GM23338 (cell line): ENCODE data around the gene BRI3.

Source experiments
- CREB1 ChIP-seq: fragments of 250-450 bp; sonication (Bioruptor Pico); IDR thresholded peaks from 2 replicates; pipeline ENCODE4 v1.5.0; 2020; ENCODE audit warnings: low read depth, mild to moderate bottlenecking, moderate library complexity
- CTCF ChIP-seq, 2 experiments: fragments of 200-600 bp in 1 of 2; sonication (generic) in 1 of 2; conservative IDR thresholded peaks; 2 replicates each; pipeline versions ENCODE4 v1.5.1 to v1.6.1; 2016 to 2017; ENCODE audit warnings: antibody characterized with exemption in 2 of 2, low read depth in 2 of 2, mild to moderate bottlenecking in 2 of 2, moderate library complexity in 1 of 2
- EZH2 ChIP-seq: fragments of 200-600 bp; sonication (generic); IDR thresholded peaks from one replicate; pipeline ENCODE4 v1.8.0; 2017; ENCODE audit warnings: antibody characterized with exemption, mild to moderate bottlenecking, low read depth; ENCODE audit not compliant: unreplicated experiment
- EZH2phosphoT487 ChIP-seq: fragments of 200-600 bp; sonication (generic); IDR thresholded peaks from one replicate; pipeline ENCODE4 v1.8.1; 2018; ENCODE audit warnings: antibody characterized with exemption; ENCODE audit not compliant: unreplicated experiment
- JUNB ChIP-seq: IDR thresholded peaks from one replicate; pipeline ENCODE4 v1.6.1; 2016; ENCODE audit warnings: antibody characterized with exemption; ENCODE audit not compliant: unreplicated experiment
- NANOG ChIP-seq: IDR thresholded peaks from 2 replicates; pipeline ENCODE4 v1.6.1; 2016; ENCODE audit warnings: antibody characterized with exemption, borderline replicate concordance
- POLR2AphosphoS5 ChIP-seq: IDR thresholded peaks from 2 replicates; pipeline ENCODE4 v1.6.1; 2016; ENCODE audit warnings: antibody characterized with exemption, low read depth
- ZNF114 ChIP-seq: fragments of 250-450 bp; sonication (Bioruptor Pico); IDR thresholded peaks from 2 replicates; pipeline ENCODE4 v1.5.0; 2020; ENCODE audit warnings: mild to moderate bottlenecking, moderate library complexity
- ZNF331 ChIP-seq: fragments of 250-450 bp; sonication (Bioruptor Pico); IDR thresholded peaks from 2 replicates; pipeline ENCODE4 v1.5.0; 2020; ENCODE audit warnings: low read depth, mild to moderate bottlenecking, moderate library complexity
- TF ChIP-seq, protein P1 (sequence below): IDR thresholded peaks from one replicate; pipeline ENCODE4 v1.6.1; 2018; ENCODE audit warnings: antibody characterized with exemption; ENCODE audit not compliant: unreplicated experiment
- TF ChIP-seq, protein P2 (sequence below): IDR thresholded peaks from 2 replicates; pipeline ENCODE4 v1.6.1; 2016; ENCODE audit warnings: antibody characterized with exemption
- TF ChIP-seq, protein P3 (sequence below): fragments of 250-450 bp; sonication (Bioruptor Pico); IDR thresholded peaks from 2 replicates; pipeline ENCODE4 v1.5.0; 2020; ENCODE audit warnings: mild to moderate bottlenecking, moderate library complexity

DNA sequence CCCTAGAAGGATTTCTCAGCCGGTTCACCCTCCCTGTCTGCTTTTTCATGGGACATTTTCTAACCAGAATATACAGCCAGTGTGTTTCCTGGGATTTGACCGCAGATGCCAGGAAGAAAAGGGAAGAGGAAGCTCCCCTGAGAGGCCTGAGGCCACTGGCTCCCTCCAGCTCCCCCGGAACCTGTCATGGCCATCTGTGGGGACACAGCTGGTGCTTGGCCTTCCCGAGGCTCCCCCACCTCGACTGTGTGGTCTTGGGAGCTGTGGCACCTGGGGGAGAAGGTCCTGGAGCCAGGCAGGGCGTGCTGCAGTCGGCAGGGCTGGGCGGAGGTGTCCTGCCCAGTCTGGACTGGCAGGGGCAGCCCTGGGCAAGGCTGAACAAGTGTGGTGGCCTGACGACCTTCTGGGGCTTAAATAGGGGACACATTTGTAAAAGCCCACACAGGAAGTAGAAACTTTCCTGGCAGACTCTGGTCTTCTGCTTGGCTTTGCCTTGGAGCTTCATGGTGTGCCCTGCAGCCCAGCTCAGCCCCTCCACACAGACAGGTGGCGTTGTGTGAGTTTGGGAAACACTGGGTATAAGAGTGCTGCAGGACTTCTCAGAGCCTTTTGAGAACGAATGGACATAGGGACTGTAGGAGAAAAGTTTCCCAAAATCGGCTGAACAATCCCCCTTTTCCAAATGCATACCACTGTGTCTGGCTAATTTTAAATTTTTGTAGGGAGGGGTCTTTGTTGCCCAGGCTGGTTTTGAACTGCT lies 6.8 kb downstream of the BRI3 start:
- TF ChIP-seq CTCF (conservative IDR thresholded peaks at IDR 0.05; ENCODE audit: low read depth in 2 of 2) (peak; percentile 15 to 45; a peak in 2 of 4 replicates), EZH2 (no peak), JUNB (no peak), ZNF114 (CRISPR knock-in tag) (no peak), POLR2AphosphoS5 (no peak; the same call in 1 of the 2 replicates), EZH2phosphoT487 (no peak), ZNF331 (CRISPR knock-in tag) (no peak), NANOG (no peak), CREB1 (no peak)
- TF ChIP-seq, protein P1, sequence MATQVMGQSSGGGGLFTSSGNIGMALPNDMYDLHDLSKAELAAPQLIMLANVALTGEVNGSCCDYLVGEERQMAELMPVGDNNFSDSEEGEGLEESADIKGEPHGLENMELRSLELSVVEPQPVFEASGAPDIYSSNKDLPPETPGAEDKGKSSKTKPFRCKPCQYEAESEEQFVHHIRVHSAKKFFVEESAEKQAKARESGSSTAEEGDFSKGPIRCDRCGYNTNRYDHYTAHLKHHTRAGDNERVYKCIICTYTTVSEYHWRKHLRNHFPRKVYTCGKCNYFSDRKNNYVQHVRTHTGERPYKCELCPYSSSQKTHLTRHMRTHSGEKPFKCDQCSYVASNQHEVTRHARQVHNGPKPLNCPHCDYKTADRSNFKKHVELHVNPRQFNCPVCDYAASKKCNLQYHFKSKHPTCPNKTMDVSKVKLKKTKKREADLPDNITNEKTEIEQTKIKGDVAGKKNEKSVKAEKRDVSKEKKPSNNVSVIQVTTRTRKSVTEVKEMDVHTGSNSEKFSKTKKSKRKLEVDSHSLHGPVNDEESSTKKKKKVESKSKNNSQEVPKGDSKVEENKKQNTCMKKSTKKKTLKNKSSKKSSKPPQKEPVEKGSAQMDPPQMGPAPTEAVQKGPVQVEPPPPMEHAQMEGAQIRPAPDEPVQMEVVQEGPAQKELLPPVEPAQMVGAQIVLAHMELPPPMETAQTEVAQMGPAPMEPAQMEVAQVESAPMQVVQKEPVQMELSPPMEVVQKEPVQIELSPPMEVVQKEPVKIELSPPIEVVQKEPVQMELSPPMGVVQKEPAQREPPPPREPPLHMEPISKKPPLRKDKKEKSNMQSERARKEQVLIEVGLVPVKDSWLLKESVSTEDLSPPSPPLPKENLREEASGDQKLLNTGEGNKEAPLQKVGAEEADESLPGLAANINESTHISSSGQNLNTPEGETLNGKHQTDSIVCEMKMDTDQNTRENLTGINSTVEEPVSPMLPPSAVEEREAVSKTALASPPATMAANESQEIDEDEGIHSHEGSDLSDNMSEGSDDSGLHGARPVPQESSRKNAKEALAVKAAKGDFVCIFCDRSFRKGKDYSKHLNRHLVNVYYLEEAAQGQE: no peak
- TF ChIP-seq, protein P2, sequence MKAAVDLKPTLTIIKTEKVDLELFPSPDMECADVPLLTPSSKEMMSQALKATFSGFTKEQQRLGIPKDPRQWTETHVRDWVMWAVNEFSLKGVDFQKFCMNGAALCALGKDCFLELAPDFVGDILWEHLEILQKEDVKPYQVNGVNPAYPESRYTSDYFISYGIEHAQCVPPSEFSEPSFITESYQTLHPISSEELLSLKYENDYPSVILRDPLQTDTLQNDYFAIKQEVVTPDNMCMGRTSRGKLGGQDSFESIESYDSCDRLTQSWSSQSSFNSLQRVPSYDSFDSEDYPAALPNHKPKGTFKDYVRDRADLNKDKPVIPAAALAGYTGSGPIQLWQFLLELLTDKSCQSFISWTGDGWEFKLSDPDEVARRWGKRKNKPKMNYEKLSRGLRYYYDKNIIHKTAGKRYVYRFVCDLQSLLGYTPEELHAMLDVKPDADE: no peak
- TF ChIP-seq, protein P3, sequence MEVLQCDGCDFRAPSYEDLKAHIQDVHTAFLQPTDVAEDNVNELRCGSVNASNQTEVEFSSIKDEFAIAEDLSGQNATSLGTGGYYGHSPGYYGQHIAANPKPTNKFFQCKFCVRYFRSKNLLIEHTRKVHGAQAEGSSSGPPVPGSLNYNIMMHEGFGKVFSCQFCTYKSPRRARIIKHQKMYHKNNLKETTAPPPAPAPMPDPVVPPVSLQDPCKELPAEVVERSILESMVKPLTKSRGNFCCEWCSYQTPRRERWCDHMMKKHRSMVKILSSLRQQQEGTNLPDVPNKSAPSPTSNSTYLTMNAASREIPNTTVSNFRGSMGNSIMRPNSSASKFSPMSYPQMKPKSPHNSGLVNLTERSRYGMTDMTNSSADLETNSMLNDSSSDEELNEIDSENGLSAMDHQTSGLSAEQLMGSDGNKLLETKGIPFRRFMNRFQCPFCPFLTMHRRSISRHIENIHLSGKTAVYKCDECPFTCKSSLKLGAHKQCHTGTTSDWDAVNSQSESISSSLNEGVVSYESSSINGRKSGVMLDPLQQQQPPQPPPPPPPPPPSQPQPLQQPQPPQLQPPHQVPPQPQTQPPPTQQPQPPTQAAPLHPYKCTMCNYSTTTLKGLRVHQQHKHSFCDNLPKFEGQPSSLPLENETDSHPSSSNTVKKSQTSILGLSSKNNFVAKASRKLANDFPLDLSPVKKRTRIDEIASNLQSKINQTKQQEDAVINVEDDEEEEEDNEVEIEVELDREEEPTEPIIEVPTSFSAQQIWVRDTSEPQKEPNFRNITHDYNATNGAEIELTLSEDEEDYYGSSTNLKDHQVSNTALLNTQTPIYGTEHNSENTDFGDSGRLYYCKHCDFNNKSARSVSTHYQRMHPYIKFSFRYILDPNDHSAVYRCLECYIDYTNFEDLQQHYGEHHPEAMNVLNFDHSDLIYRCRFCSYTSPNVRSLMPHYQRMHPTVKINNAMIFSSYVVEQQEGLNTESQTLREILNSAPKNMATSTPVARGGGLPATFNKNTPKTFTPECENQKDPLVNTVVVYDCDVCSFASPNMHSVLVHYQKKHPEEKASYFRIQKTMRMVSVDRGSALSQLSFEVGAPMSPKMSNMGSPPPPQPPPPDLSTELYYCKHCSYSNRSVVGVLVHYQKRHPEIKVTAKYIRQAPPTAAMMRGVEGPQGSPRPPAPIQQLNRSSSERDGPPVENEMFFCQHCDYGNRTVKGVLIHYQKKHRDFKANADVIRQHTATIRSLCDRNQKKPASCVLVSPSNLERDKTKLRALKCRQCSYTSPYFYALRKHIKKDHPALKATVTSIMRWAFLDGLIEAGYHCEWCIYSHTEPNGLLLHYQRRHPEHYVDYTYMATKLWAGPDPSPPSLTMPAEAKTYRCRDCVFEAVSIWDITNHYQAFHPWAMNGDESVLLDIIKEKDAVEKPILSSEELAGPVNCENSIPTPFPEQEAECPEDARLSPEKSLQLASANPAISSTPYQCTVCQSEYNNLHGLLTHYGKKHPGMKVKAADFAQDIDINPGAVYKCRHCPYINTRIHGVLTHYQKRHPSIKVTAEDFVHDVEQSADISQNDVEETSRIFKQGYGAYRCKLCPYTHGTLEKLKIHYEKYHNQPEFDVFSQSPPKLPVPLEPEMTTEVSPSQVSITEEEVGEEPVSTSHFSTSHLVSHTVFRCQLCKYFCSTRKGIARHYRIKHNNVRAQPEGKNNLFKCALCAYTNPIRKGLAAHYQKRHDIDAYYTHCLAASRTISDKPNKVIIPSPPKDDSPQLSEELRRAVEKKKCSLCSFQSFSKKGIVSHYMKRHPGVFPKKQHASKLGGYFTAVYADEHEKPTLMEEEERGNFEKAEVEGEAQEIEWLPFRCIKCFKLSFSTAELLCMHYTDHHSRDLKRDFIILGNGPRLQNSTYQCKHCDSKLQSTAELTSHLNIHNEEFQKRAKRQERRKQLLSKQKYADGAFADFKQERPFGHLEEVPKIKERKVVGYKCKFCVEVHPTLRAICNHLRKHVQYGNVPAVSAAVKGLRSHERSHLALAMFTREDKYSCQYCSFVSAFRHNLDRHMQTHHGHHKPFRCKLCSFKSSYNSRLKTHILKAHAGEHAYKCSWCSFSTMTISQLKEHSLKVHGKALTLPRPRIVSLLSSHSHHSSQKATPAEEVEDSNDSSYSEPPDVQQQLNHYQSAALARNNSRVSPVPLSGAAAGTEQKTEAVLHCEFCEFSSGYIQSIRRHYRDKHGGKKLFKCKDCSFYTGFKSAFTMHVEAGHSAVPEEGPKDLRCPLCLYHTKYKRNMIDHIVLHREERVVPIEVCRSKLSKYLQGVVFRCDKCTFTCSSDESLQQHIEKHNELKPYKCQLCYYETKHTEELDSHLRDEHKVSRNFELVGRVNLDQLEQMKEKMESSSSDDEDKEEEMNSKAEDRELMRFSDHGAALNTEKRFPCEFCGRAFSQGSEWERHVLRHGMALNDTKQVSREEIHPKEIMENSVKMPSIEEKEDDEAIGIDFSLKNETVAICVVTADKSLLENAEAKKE (CRISPR knock-in tag): no peak
